Parathyroid adenoma (tissue), 2 donors: Measurements from ENCODE around the gene USP31.
A peak's percentile ranks its signal among the peaks of the same experiment; 100 is the strongest.

ENCODE experiments used
- H2AFZ ChIP-seq: fragments of 300-600 bp; sonication (generic); one replicate; pipeline ENCODE4 v1.7.0; 2017; ENCODE audit warnings: antibody characterized with exemption, mild to moderate bottlenecking
- H3K27ac ChIP-seq: fragments of 300-600 bp; sonication (generic); one replicate; pipeline ENCODE4 v1.7.0; 2017
- H3K27me3 ChIP-seq: fragments of 300-600 bp; sonication (generic); one replicate; pipeline ENCODE4 v1.7.0; 2017; ENCODE audit warnings: low read length; ENCODE audit not compliant: control insufficient read depth, insufficient read depth
- H3K36me3 ChIP-seq: fragments of 300-600 bp; sonication (generic); one replicate; pipeline ENCODE4 v1.7.0; 2017; ENCODE audit warnings: low read length; ENCODE audit not compliant: control insufficient read depth, insufficient read depth
- H3K4me1 ChIP-seq: fragments of 300-600 bp; sonication (generic); one replicate; pipeline ENCODE4 v1.7.0; 2017; ENCODE audit warnings: control low read depth
- H3K4me2 ChIP-seq: fragments of 300-600 bp; sonication (generic); one replicate; pipeline ENCODE4 v1.7.0; 2017; ENCODE audit warnings: low read length
- H3K4me3 ChIP-seq: fragments of 300-600 bp; sonication (generic); one replicate; pipeline ENCODE4 v1.7.0; 2017; ENCODE audit warnings: low read depth, low read length
- H3K79me2 ChIP-seq: fragments of 300-600 bp; sonication (generic); one replicate; pipeline ENCODE4 v1.7.0; 2017; ENCODE audit warnings: control low read depth
- H3K9ac ChIP-seq: fragments of 300-600 bp; sonication (generic); one replicate; pipeline ENCODE4 v1.7.0; 2017; ENCODE audit warnings: mild to moderate bottlenecking
- H3K9me3 ChIP-seq: fragments of 300-600 bp; sonication (generic); one replicate; pipeline ENCODE4 v1.7.0; 2017; ENCODE audit warnings: low read length; ENCODE audit not compliant: control insufficient read depth
- TF ChIP-seq, protein P1 (sequence below): fragments of 300-600 bp; sonication (generic); IDR thresholded peaks from one replicate; pipeline ENCODE4 v1.7.0; 2017; ENCODE audit warnings: antibody characterized with exemption, mild to moderate bottlenecking
- donor health status: primary hyperparathyroidism.

The USP31 gene

GRCh38 chr16:23134274-23134673 lies 15.0 kb downstream of the USP31 start:
- H3K4me1 ChIP-seq = peaks cover 14% of the 10 kb centered on the region
- TF ChIP-seq, protein P1, sequence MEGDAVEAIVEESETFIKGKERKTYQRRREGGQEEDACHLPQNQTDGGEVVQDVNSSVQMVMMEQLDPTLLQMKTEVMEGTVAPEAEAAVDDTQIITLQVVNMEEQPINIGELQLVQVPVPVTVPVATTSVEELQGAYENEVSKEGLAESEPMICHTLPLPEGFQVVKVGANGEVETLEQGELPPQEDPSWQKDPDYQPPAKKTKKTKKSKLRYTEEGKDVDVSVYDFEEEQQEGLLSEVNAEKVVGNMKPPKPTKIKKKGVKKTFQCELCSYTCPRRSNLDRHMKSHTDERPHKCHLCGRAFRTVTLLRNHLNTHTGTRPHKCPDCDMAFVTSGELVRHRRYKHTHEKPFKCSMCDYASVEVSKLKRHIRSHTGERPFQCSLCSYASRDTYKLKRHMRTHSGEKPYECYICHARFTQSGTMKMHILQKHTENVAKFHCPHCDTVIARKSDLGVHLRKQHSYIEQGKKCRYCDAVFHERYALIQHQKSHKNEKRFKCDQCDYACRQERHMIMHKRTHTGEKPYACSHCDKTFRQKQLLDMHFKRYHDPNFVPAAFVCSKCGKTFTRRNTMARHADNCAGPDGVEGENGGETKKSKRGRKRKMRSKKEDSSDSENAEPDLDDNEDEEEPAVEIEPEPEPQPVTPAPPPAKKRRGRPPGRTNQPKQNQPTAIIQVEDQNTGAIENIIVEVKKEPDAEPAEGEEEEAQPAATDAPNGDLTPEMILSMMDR = no peak
- no peak overlapping the region for H2AFZ ChIP-seq
- no peak overlapping the region for H3K27ac ChIP-seq
- H3K27me3 ChIP-seq = no peaks in the 10 kb centered on the region
- H3K79me2 ChIP-seq = peaks cover 8% of the 10 kb centered on the region
- no peak overlapping the region for H3K4me2 ChIP-seq
- no peaks in the 10 kb centered on the region for H3K36me3 ChIP-seq
- H3K4me3 ChIP-seq = no peak overlapping the region
- no peaks in the 10 kb centered on the region for H3K9me3 ChIP-seq
- no peak overlapping the region for H3K9ac ChIP-seq

DNA sequence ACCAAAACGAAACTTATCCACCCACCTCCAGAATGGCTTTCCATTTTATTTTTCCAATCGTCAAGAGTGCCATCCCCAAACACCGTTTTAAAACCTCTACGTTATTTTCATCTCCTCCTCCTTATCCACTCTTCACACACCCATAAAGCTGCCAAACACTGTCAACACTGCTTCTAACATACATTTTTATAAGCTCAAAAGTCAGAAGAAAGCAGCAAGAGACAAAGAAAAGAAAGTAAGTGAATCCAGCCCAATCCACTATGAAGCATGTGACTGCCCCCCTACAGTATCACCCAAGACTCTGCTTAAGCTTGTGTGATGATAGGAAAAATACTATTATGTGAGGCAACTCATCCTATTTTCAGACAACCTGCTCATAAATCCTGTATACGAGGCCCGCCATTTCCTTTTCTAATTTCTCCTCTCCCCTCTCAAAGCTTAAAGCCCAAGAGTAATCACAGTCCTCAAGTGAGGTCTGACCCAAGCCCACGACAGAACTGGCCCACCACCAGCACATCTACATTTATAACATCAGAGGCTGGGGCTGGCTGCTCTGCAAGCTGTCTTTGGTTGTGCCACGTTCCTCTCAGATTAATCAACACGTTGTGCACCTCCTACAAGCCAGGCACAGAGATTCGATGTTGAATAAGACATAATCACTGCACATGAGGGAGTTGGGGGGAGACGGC lies 16.3 kb downstream of the USP31 start:
- H3K9me3 ChIP-seq = no peaks in the 10 kb centered on the region

DNA sequence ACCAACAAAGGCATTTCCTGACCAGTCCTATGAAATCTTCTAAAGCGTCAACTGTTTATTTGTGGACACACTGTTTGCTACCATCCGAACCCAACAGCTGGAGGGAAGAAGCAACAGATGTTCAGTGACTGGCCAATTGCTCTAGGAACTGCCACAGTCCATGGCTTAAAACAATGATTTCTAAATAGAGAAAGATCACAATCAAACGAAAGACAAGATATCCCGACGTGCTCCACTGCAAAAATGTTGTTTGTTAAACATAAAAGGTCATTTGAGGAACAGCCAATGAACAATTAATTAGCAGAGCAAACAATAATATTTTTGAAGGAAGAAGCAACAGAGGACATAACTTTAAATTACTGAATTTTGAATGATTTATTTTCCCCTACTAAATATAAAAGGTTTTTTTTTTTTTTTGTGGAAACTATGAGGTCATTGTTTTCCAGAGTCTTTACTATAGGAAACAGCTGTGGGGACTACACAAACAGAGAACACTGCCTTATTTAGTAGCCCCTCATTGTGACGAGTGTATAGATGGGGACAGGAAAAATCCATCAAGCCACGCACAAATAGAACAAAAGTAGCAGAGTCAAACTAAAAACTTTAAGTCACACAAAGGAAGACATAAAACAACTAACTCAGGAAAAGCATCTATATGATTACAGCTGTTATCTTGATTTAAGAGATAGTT lies 17.2 kb downstream of the USP31 start:
- H3K9me3 ChIP-seq = no peaks in the 10 kb centered on the region
- no peaks in the 10 kb centered on the region for H3K27me3 ChIP-seq
- peaks cover 16% of the 10 kb centered on the region for H3K79me2 ChIP-seq
- no peak overlapping the region for H3K4me3 ChIP-seq
- peak overlapping the region; percentile 17 for H3K27ac ChIP-seq
- no peak overlapping the region for H2AFZ ChIP-seq
- H3K36me3 ChIP-seq = no peaks in the 10 kb centered on the region
- H3K4me1 ChIP-seq = peaks cover 14% of the 10 kb centered on the region
- TF ChIP-seq, protein P1 = no peak
- H3K9ac ChIP-seq = no peak overlapping the region
- H3K4me2 ChIP-seq = peak overlapping the region; percentile 16

More for the DNA sequence above, 16.3 kb downstream of the USP31 start:
- H2AFZ ChIP-seq = peak overlapping the region; percentile 26
- H3K27ac ChIP-seq = peak overlapping the region; percentile 17
- peaks cover 14% of the 10 kb centered on the region for H3K4me1 ChIP-seq
- TF ChIP-seq, protein P1 = no peak
- peak overlapping the region; percentile 16 for H3K4me2 ChIP-seq
- H3K36me3 ChIP-seq = no peaks in the 10 kb centered on the region
- H3K4me3 ChIP-seq = peak overlapping the region; percentile 18
- H3K9ac ChIP-seq = no peak overlapping the region
- H3K27me3 ChIP-seq = no peaks in the 10 kb centered on the region
- H3K79me2 ChIP-seq = peaks cover 12% of the 10 kb centered on the region

- Histone ChIP-seq H3K27me3 (no peaks in the 10 kb centered on the region), H3K4me3 (no peak overlapping the region), H3K79me2 (peaks cover 15% of the 10 kb centered on the region), H3K4me2 (peak overlapping the region; percentile 16), H2AFZ (no peak overlapping the region), H3K9ac (no peak overlapping the region), H3K27ac (no peak overlapping the region), H3K4me1 (peaks cover 14% of the 10 kb centered on the region), H3K36me3 (no peaks in the 10 kb centered on the region), H3K9me3 (no peaks in the 10 kb centered on the region)
- TF ChIP-seq, protein P1 = no peak
Observed at GRCh38 chr16:23131436-23131835, 17.8 kb downstream of the USP31 start.
